B cell (primary cell): Measurements from ENCODE around the gene EEF1A1. TPM values are rescaled to one million over a fixed set of nuclear protein-coding genes. Genes with fewer than 3 reads are reported as not detected.

Experiments used
- ATAC-seq: fragments of 200-7000 bp; cut with Tn5 transposase; one replicate; pipeline ENCODE4 v1.10.0; 2021; ENCODE audit warnings: low read depth, mild to moderate bottlenecking, moderate number of reproducible peaks, moderate library complexity
- CTCF ChIA-PET: fragments of 350-600 bp; sonication (Branson Sonifier 250); formaldehyde crosslinking; loops from one replicate; lab custom pipeline; 2021; ENCODE audit warnings: antibody characterized with exemption, inconsistent platforms; lab: Charles Lee
- POLR2A ChIA-PET: fragments of 350-600 bp; sonication (Branson Sonifier 250); formaldehyde crosslinking; loops from one replicate; lab custom pipeline; 2021; ENCODE audit warnings: antibody characterized with exemption; lab: Charles Lee
- DNase-seq: peaks from one replicate; pipeline ENCODE4 v3.0.0; 2013
- H2AFZ ChIP-seq: 2 replicates; pipeline ENCODE4 v1.6.1; 2012; ENCODE audit warnings: mild to moderate bottlenecking, low read depth, low read length; ENCODE audit not compliant: insufficient read depth, poor library complexity, severe bottlenecking
- H3K27ac ChIP-seq, 2 donors: 1 replicate in 1 of 2; 2 replicates in 1 of 2; pipeline ENCODE4 v1.5.1; 2012 to 2013; ENCODE audit warnings: low read length in 2 of 2, mild to moderate bottlenecking in 2 of 2, moderate library complexity in 1 of 2
- H3K27me3 ChIP-seq, 4 experiments: fragments of 200-600 bp in 1 of 4; sonication (generic) in 1 of 4; replicated peaks in 1 of 4; 1 replicate in 2 of 4; 2 replicates in 2 of 4; pipeline versions ENCODE4 v1.6.1 to v1.7.0; 2013 to 2016; ENCODE audit warnings: low read length in 3 of 4, mild to moderate bottlenecking in 2 of 4, mixed read lengths in 1 of 4, moderate library complexity in 1 of 4; ENCODE audit not compliant: insufficient read depth in 4 of 4, control insufficient read depth in 3 of 4; ENCODE audit errors: control extremely low read depth in 1 of 4
- H3K36me3 ChIP-seq, 2 experiments: replicated peaks in 1 of 2; 1 replicate in 1 of 2; 2 replicates in 1 of 2; pipeline versions ENCODE4 v1.6.1 to v1.7.1; 2013; ENCODE audit warnings: low read length in 1 of 2; ENCODE audit not compliant: insufficient read depth in 2 of 2, control insufficient read depth in 1 of 2; ENCODE audit errors: control extremely low read depth in 1 of 2, extremely low read depth in 1 of 2
- H3K4me1 ChIP-seq, 2 donors: fragments of 200-600 bp in 1 of 2; sonication (generic) in 1 of 2; 1 replicate in 1 of 2; 2 replicates in 1 of 2; pipeline versions ENCODE4 v1.5.1 to v1.6.1; 2013 to 2017; ENCODE audit warnings: low read length in 2 of 2; ENCODE audit not compliant: control insufficient read depth in 2 of 2, insufficient read depth in 2 of 2
- H3K4me2 ChIP-seq: replicated peaks from 2 replicates; pipeline ENCODE3; 2012; ENCODE audit warnings: mild to moderate bottlenecking, low read depth, low read length; ENCODE audit not compliant: poor library complexity, severe bottlenecking
- H3K4me3 ChIP-seq, 5 experiments: fragments of 200-600 bp in 1 of 5; sonication (generic) in 1 of 5; 1 replicate in 3 of 5; 2 replicates in 2 of 5; pipeline versions ENCODE4 v1.5.1 to v1.7.0; 2011 to 2016; ENCODE audit warnings: low read length in 4 of 5, mild to moderate bottlenecking in 4 of 5, low read depth in 2 of 5, control low read depth in 1 of 5, moderate library complexity in 1 of 5; ENCODE audit not compliant: insufficient read depth in 1 of 5; ENCODE audit errors: control extremely low read depth in 1 of 5, extremely low read depth in 1 of 5
- H3K79me2 ChIP-seq: fragments of 200-600 bp; sonication (generic); one replicate; pipeline ENCODE4 v1.6.0; 2016; ENCODE audit warnings: low read length; ENCODE audit not compliant: control insufficient read depth, insufficient read depth
- H3K9ac ChIP-seq: fragments of 200-600 bp; sonication (generic); 2 replicates; pipeline ENCODE4 v1.6.1; 2017; ENCODE audit warnings: mild to moderate bottlenecking, low read length, moderate library complexity
- H3K9me3 ChIP-seq, 3 donors: one replicate each; pipeline versions ENCODE4 v1.6.1 to v1.7.1; 2013; ENCODE audit warnings: low read length in 2 of 3; ENCODE audit not compliant: control insufficient read depth in 2 of 3, insufficient read depth in 1 of 3; ENCODE audit errors: control extremely low read depth in 1 of 3
- H4K20me1 ChIP-seq: 2 replicates; pipeline ENCODE4 v1.6.0; 2012; ENCODE audit warnings: mild to moderate bottlenecking, low read length; ENCODE audit not compliant: insufficient read depth, control insufficient read depth, poor library complexity, severe bottlenecking
- H3K27ac Mint-ChIP-seq: one replicate; pipeline ENCODE4 v1.8.0; 2021; ENCODE audit warnings: mixed read lengths
- H3K27me3 Mint-ChIP-seq: one replicate; pipeline ENCODE4 v1.8.0; 2021; ENCODE audit warnings: mixed read lengths
- H3K4me1 Mint-ChIP-seq: one replicate; pipeline ENCODE4 v1.8.0; 2021; ENCODE audit warnings: mixed read lengths
- H3K4me3 Mint-ChIP-seq: one replicate; pipeline ENCODE4 v1.8.0; 2021; ENCODE audit warnings: mixed read lengths
- H3K9me3 Mint-ChIP-seq: one replicate; pipeline ENCODE4 v1.8.0; 2022; ENCODE audit warnings: mixed read lengths; ENCODE audit not compliant: insufficient read depth
- CTCF ChIP-seq: fragments of 200-600 bp; IDR thresholded peaks from one replicate; pipeline ENCODE4 v1.8.0; 2022; ENCODE audit warnings: antibody characterized with exemption, mild to moderate bottlenecking
- EZH2 ChIP-seq: IDR thresholded peaks from 2 replicates; pipeline ENCODE4 v1.6.1; 2012; ENCODE audit warnings: borderline replicate concordance, low read depth, mild to moderate bottlenecking, moderate library complexity, low read length; ENCODE audit not compliant: insufficient read depth, poor library complexity, severe bottlenecking
- WGBS: methylation state at CpG from one replicate; pipeline ENCODE4 v1.1.5; 2013; ENCODE audit warnings: missing lambda C conversion rate; ENCODE audit not compliant: insufficient coverage; 5-methylcytosine and 5-hydroxymethylcytosine counted together
- intact Hi-C: fragments of 100-400 bp; cut with micrococcal nuclease; formaldehyde crosslinking; loops from one replicate; pipeline ENCODE4 v1.10.0; 2022
- polyA plus RNA-seq: library from polyadenylated mRNA; depleted of rRNA; stranded (reverse); fragments of >200 nt; gene quantifications from 2 replicates; pipeline ENCODE4 v1.2.3, GENCODE V29; 2012
- total RNA-seq, 2 donors: library from RNA; stranded (reverse); fragments of 120-200 nt in 1 of 2; gene quantifications; 1 replicate in 1 of 2; 2 replicates in 1 of 2; pipeline versions ENCODE4 v1.2.3 to v1.2.4, GENCODE V29; 2013 to 2022

EEF1A1 gene
- total and polyA plus RNA-seq, 2 donors (not counting 1 experiment from before 2014, with no cell fraction given) = 9,671 to 12,769 TPM

- Histone ChIP-seq H3K4me2 (peak overlapping the region; percentile 77), H3K4me1 (peaks cover 33 to 42% of the 10 kb centered on the region in 2 donors), H3K9ac (peak overlapping the region; percentile 86), H4K20me1 (peaks cover 21% of the 10 kb centered on the region), H3K27ac (peak overlapping the region; percentile 95 to 99), H2AFZ (peak overlapping the region; percentile 84), H3K79me2 (peaks cover 38% of the 10 kb centered on the region), H3K27me3 (no peaks in the 10 kb centered on the region), H3K9me3 (peaks cover 0 to 4% (median 0%) of the 10 kb centered on the region in 3 donors), H3K36me3 (peaks cover 8 to 15% of the 10 kb centered on the region in 2 experiments), H3K4me3 (peak overlapping the region; percentile 65 to 100 (median 87))
- Mint-ChIP-seq H3K9me3 (no peaks in the 10 kb centered on the region), H3K4me1 (peaks cover 44% of the 10 kb centered on the region), H3K4me3 (peak overlapping the region; percentile 97), H3K27me3 (no peaks in the 10 kb centered on the region), H3K27ac (peak overlapping the region; percentile 95)
- ATAC-seq (peak; percentile 26), DNase-seq (peak; percentile 93)
- TF ChIP-seq CTCF (no peak), EZH2 (no peak)
- ChIA-PET POLR2A (interaction anchor here (0.7 to 5.4 kb wide), 5 partner anchors 52 to 86 kb away, joined by 3 to 43 read pairs (median 4); no protein-coding TSS in a partner anchor), CTCF (interaction anchor here (1.3 to 3.5 kb wide), 8 partner anchors 8 to 131 kb away, joined by 4 to 21 read pairs (median 7); partner anchors contain the start of gene SLC17A5)
- WGBS = 1% methylated on average over 41 of the region's 50 CpGs
- intact Hi-C loops = loop anchor here (1.0 to 5.0 kb wide), 3 partner anchors 62 to 1761 kb away; partner anchors contain the start of genes KCNQ5 and TMEM30A
Observed at GRCh38 chr6:73523434-73524123, 2.7 kb upstream of the EEF1A1 start.
